ENCODE data around the gene BSN.

BSN gene, protein sequence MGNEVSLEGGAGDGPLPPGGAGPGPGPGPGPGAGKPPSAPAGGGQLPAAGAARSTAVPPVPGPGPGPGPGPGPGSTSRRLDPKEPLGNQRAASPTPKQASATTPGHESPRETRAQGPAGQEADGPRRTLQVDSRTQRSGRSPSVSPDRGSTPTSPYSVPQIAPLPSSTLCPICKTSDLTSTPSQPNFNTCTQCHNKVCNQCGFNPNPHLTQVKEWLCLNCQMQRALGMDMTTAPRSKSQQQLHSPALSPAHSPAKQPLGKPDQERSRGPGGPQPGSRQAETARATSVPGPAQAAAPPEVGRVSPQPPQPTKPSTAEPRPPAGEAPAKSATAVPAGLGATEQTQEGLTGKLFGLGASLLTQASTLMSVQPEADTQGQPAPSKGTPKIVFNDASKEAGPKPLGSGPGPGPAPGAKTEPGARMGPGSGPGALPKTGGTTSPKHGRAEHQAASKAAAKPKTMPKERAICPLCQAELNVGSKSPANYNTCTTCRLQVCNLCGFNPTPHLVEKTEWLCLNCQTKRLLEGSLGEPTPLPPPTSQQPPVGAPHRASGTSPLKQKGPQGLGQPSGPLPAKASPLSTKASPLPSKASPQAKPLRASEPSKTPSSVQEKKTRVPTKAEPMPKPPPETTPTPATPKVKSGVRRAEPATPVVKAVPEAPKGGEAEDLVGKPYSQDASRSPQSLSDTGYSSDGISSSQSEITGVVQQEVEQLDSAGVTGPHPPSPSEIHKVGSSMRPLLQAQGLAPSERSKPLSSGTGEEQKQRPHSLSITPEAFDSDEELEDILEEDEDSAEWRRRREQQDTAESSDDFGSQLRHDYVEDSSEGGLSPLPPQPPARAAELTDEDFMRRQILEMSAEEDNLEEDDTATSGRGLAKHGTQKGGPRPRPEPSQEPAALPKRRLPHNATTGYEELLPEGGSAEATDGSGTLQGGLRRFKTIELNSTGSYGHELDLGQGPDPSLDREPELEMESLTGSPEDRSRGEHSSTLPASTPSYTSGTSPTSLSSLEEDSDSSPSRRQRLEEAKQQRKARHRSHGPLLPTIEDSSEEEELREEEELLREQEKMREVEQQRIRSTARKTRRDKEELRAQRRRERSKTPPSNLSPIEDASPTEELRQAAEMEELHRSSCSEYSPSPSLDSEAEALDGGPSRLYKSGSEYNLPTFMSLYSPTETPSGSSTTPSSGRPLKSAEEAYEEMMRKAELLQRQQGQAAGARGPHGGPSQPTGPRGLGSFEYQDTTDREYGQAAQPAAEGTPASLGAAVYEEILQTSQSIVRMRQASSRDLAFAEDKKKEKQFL (N-terminal part only)

DNA sequence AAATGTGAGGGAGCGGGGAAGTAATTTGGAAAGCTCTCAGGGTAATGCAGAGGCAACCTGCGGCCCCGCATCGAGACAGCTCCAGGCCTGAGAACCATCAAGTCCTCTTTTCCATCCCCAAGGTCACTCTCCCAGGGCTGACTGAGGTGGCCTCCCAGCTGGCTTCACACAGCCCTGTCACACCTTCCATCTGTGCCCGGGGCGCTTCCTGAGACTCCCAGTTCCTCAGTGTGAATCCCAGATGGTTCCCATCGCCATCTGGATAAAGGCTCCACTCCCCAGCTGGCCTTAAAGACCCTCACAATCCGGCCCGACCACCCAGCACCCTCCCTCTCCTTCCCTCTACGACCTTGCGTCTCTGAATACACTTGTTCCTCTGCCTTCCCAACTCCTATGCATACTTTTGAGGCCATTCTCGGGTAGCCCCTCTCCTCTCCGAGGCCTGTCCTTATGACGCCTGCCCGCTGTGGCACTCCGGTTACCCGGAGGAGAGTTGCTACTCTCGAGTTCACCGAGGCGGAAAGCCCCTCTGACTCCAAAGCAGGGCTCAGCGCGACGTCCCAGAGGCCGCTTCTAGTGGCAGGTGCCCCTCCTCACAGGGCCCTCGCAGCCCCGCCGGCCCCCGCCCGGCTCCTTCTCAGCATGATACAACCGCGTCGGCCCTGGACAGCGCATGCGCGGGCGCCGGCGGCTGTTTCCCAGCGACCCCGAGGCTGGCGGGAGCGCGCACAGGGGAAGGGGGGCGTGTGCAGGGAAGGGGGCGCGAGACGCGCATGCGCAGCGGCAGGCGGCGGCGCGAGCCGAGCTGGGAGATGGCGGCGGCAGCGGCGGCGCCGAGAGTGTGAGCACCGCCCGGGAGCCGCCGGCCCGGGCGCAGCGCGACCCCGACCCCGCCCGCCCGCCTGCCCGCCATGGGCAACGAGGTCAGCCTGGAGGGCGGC, at the start of gene BSN:
TSS of gene BSN (plus strand) at position 786 of the 941 bp plus-strand sequence. CDS start at position 912, 126 bp downstream.
- FAIRE-seq, result no peak

DNA sequence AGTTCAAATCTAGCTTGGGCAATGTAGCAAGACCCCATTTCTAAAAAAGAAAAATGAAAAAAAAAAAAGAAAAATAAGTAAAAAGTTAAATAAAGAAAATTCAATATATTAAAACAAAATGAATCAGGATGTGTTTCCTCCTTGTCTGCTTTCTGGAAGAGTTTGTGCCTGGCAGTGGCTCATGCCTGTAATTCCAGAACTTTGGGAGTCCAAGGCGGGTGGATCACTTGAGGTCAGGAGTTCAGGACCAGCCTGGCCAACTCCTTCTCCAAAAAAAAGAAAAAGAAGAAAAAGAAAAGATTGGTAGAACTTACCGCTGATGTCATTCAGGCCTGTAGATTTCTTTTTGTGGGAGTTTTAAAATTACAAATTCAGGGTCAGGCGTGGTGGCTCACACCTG, 47.4 kb upstream of the BSN start:
- no peak for FAIRE-seq

DNA sequence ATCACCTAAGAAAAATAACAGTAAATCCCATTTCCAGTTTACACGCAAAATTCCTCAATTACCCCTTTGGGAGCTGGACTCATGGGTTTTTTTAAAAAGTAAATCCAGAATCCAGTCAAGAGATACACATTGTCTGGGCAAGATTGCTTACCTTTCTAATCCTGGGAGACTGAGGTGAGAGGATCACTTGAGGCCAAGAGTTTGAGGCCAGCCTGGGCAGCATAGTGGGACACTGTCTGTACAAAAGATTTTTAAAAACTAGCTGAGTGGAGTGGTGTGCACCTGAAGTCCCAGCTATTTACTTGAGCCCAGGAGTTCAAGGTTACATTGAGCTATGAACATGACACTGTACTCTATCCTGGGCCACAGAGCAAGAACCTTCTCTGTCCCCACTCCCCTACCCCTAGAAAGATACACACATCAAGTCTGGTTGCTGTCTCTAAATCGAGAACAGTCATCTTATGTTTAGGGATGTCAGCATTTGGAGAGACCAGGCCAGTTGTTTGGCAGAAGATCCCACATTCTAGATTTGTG, 45.2 kb upstream of the BSN start:
- FAIRE-seq, result no peak

DNA sequence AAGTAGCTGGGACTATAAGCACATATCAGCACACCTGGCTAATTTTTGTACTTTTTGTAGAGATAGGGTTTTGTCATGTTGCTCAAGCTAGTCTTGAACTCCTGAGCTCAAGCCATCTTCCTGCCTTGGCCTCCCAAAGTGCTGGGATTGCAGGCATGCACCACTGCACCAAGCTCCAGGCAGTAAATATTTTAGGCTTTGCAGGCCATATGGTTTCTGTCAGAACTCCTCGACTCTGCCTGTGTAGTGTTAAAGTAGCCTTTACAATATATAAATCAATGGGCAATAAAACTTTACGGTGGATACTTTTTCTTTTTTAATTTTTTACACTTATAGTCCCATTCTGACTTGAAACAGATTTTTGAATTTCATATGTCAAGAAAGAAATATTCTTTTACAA, 42.6 kb upstream of the BSN start:
- no peak for FAIRE-seq

DNA sequence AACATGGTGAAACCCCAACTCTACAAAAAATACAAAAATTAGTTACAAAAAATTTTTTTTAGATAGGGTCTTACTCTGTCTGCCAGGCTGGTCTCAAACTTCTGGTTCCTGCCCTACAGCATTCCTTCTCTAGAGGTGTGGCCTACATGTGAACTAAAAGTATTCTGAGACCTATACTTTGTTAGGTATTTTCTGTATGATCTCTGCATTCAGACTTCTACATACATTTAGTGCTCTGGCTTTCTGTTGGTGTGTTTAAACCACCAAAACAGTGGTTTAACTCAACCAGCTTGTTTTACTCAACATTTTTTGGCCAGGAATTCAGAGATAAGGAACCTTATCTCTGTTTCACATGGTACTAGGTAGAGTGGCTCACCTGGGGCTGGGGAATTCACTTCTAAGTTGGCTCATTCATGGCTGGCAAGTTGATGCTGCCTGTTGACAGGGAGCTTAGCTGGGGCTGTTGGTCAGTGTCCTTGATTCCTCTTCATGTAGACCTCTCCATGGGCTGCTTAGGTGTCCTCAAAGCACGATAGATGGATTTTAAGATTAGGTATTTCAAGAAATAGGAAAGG, 41.4 kb upstream of the BSN start:
- no peak for FAIRE-seq

DNA sequence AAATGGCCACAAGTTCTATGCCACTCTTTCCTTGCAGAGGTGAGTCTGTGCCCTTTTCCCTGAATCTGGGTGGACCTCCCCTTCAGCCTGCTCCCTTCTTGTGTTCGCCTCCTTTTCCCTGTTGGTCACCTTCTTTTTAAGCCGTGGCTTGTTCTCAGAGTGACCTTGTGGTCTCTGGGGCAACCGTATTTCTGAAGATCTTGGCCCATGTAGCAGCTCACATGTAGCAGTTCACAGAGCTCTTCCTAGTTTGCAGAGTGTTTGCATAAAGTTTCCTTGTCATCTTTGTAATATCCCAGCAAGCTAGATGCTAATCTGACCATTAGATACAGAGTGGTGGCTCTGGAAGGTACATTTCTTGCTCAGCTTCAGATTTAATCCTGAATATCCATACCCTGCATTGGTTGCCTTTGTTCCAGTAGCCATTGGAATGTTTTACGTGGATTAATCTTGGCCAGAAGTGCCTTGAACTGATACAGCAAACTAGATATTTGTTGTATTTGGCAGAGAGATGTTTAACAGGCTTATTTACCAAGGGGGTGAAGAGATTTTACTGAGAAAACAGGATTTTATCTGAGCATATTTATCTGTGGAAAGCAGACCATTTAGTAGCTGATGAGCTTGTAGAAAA, 40.7 kb upstream of the BSN start:
- FAIRE-seq, result no peak

DNA sequence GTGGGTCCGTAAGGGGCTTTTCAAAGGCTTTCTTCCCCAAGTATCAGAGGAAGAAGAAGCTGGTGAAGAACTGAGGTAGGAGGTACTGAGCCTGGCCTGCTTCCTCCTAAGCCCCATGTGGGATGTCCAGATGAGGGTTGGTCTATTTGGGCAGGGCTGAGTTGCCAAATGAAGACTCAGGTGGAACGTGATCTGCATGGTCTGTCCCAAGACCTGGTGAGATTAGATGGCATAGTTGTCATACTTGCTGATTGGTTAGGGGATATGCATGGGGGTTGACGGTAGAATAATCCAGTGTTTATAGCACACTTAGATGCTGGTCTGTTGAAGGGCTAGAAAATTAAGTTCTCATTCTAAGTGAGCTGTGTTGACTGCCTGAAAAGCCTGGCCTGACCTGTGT, 36.3 kb upstream of the BSN start:
- FAIRE-seq, result no peak

DNA sequence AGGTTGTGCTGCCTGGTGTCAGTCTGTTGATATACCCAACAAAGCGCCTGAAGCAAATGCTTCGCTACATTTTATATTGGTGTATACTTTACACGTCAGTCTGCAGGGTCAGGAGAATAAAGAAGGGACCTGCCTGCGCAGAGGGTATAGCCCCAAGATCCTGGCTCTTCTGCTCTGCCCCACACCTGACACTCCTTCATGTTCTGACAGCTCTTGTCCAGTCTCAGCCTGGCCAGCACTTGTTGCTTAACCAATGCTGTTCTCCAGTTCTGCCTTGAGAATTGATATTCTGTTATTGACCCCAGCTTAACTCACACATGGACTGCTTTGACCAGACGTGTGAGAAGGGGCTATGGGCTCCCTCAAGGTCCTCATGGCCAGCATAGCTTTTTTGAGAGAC, 35.8 kb upstream of the BSN start:
- FAIRE-seq, result no peak

DNA sequence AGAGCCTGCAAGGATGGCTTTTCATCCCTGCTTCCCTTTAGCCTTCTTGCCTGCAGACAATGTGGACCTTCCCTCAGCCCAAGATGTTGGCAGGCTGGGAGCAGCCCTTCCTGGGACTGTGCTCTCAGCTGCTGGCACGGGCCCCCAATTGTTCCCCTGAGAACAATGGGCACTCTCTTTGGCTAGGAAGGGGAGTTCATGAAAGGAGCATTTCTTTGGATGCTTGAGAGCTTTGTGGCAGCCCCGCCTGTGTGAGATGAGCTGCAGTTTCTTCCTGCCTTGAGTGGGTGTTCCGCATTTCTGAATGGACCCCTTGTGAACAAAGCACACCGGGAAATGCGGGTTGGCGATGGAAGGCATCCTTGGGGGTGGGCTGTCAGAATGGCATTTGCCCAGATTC, 35.0 kb upstream of the BSN start:
- no peak for FAIRE-seq

DNA sequence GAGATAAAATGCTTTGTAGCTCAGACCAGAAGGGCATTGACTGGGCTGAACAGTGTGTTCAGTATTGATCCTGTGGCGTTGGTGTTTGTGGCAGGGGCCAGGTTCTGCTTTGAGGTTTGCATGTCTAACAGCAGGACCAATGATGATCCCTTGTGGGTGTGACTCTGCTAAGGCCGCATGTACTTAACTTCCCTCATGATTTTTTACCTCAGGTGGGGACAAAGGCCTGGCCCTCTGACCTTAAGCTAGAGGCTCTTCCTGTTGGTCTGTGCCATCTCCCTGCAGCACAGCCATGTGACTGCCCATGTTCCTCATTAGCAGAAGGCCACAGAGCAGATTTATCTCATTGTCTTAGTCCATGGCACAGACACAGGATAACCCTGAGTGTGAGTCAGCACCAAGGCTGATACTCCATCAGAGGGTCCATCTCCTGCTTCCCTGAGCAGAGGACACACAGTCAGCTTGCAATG, 34.3 kb upstream of the BSN start:
- FAIRE-seq, result no peak

DNA sequence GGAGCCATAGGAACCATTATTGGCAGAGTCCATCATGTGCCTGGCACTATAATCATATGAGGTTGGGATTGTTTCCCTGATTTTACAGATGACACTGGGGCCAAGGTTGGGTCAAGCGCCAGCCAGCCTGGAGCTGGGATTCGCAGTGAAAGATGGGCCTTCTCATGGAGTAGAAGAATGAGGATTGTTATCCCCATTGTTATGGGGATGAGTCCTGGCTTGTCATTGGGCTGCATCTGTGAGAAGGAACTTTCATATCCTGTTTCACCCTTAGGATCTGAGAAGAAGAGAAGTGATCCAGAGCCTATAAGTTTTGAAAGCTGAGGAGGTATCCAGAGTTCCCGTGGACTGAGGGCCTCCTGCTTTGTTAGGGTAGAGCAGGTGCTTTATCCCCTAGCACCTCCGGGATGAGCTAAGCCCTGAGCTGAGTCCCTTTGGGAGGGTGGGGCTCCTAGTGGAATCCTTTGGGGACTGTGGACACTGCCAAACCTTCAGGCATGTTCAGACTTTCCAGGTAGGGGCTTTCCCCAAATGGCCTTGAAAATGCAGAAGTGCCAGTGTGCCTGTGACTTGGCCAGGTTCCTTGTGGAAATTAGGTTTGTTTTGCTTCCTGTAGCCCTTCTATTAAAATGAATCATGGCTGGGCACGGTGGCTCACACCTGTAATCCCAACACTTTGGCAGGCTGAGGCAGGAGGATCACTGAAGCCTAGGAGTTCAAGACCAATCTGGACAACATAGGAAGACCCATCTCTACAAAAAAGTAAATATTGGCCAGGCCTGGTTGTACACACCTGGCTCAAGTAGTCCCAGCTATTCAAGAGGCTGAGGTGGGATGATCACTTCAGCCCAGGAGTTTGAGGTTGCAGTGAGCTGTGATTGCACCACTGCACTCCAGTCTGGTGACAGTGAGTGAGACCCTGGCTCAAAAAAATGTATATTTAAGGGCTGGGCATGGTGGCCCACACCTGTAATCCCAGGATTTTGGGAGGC, 30.2 kb upstream of the BSN start:
- FAIRE-seq, result no peak

DNA sequence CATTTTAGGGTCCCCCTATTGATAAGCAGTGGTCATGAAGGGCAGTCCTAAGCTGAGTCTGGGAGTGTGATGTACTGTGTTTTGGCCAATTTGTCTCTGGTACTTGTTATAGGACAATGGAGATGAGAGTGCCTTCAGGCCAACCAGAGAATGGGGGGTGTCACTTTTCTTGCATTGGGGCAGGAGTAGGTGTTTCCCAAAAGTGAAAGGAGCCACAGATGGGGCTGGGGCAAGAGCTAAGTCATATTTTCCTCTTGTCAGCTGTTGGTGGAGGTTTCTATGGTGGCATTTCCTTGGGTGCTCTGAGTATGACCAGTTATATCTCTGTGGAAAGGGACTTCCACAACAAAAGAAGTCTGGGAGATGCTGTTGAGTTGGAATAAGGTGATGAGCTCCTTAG, 24.7 kb upstream of the BSN start:
- no peak for FAIRE-seq

DNA sequence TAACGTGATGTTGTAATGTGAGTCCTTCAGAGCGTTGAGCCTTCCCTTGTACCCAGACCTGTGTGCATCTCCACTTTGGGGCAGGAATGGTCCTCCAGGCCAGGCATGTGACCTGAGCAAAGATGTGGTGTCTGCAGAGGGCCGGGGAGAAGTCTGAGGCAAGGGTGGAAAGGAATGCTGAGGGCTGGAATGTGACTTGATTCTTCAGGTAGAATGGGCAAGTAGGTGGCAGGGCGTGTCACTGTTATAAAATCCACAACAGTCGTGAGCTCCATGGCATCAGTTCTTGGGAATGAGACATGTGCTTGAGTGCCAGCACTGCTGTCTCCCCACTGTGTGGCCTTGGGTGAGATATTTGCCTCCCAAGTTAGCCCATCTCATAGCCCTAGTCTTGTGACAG, 24.0 kb upstream of the BSN start:
- FAIRE-seq, result no peak

DNA sequence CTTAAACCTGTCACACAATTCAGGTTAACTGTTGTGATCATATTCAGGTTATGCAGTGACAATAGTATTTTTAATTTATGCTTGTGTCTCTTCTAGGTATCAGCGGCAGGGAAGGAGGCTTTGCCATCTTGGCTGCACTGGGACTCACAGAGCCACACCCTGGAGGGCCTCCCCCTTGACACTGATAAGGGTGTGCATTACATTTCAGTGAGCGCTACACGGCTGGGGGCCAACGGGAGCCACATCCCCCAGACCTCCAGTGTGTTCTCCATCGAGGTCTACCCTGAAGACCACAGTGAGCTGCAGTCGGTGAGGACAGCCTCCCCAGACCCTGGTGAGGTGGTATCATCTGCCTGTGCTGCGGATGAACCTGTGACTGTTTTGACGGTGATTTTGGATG, 23.6 kb upstream of the BSN start:
- no peak for FAIRE-seq

DNA sequence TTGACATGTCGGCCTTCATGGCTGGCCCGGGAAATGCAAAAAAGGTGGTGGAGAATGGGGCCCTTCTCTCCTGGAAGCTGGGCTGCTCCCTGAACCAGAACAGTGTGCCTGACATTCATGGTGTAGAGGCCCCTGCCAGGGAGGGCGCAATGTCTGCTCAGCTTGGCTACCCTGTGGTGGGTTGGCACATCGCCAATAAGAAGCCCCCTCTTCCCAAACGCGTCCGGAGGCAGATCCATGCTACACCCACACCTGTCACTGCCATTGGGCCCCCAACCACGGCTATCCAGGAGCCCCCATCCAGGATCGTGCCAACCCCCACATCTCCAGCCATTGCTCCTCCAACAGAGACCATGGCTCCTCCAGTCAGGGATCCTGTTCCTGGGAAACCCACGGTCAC, 23.1 kb upstream of the BSN start:
- FAIRE-seq, result no peak

DNA sequence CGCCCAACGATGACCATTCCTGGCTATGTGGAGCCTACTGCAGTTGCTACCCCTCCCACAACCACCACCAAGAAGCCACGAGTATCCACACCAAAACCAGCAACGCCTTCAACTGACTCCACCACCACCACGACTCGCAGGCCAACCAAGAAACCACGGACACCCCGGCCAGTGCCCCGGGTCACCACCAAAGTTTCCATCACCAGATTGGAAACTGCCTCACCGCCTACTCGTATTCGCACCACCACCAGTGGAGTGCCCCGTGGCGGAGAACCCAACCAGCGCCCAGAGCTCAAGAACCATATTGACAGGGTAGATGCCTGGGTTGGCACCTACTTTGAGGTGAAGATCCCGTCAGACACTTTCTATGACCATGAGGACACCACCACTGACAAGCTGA, 22.6 kb upstream of the BSN start:
- no peak for FAIRE-seq

DNA sequence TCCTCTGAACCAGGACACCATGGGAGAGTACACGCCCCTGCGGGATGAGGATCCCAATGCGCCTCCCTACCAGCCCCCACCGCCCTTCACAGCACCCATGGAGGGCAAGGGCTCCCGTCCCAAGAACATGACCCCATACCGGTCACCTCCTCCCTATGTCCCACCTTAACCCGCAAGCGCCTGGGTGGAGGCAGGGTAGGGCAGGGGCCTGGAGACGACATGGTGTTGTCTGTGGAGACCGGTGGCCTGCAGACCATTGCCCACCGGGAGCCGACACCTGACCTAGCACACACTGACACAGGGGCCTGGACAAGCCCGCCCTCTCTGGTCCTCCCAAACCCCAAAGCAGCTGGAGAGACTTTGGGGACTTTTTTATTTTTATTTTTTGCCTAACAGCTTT, 21.2 kb upstream of the BSN start:
- no peak for FAIRE-seq

DNA sequence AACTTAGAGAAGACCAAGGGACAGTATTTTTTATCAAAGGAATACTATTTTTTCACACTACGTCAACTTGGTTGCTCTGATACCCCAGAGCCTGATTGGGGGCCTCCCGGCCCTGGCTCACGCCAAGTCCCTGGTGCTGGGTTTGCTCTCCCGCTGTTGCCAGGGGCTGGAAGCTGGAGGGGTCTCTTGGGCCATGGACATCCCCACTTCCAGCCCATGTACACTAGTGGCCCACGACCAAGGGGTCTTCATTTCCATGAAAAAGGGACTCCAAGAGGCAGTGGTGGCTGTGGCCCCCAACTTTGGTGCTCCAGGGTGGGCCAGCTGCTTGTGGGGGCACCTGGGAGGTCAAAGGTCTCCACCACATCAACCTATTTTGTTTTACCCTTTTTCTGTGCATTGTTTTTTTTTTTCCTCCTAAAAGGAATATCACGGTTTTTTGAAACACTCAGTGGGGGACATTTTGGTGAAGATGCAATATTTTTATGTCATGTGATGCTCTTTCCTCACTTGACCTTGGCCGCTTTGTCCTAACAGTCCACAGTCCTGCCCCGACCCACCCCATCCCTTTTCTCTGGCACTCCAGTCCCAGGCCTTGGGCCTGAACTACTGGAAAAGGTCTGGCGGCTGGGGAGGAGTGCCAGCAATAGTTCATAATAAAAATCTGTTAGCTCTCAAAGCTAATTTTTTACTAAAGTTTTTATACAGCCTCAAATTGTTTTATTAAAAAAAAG, 20.3 kb upstream of the BSN start:
- FAIRE-seq, result no peak

All from A204.1 (cell line).